Measurements from ENCODE around the gene COG3. TPM values are rescaled to one million over a fixed set of nuclear protein-coding genes. Genes with fewer than 3 reads are reported as not detected.

COG3 gene
- total and polyA plus RNA-seq, 2 experiments from 2014 or later = 17.9 to 19.3 TPM

DNA sequence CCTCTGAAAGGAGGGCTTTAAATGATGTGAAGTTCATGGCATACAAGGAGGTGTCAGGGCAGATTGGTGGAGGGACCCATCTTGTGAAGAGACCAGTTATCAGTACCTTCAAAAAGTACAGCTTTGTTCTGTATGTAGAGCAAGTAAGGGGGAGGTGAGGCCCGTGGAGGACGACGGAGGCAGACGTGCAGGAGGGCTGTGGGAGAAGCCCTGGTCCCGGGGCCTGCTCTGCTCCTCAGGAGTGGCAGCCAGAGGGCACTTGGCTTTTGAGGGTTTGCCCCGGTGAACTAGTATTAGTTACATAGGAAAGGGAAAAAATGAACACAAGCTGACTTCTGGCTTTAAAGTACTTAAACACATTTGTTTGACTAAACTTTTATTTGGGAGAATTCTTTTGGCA, 42.1 kb downstream of the COG3 start:
- in situ Hi-C loops (cut with MboI) = no loop called here
- H3K27ac ChIP-seq = no peak overlapping the region
- H4K20me1 ChIP-seq (ENCODE audit: insufficient read depth) = no peaks in the 10 kb centered on the region; the same call in 1 of the 2 replicates
- no peaks in the 10 kb centered on the region for H3K9me2 ChIP-seq (ENCODE audit: insufficient read depth)
- H3F3A ChIP-seq (ENCODE audit: insufficient read depth) = peaks cover 34% of the 10 kb centered on the region
- no peak for DNase-seq
- H3K4me2 ChIP-seq (ENCODE audit: unreplicated experiment) = no peak overlapping the region
- H3K36me3 ChIP-seq (ENCODE audit: low read depth) = peaks cover 50% of the 10 kb centered on the region
- no peak overlapping the region for H3K9ac ChIP-seq
- peaks cover 54% of the 10 kb centered on the region for H3K79me2 ChIP-seq (ENCODE audit: insufficient read depth)
- no peaks in the 10 kb centered on the region for H3K9me3 ChIP-seq (ENCODE audit: low read depth)
- no peaks in the 10 kb centered on the region for H3K27me3 ChIP-seq (replicated peaks; ENCODE audit: insufficient read depth)
- WGBS, 2 experiments (ENCODE audit: low coverage in 1 of 2, low lambda C conversion rate in 2 of 2, missing lambda C conversion rate in 2 of 2) = 87 to 90% methylated on average over 6 of the region's 6 CpGs
- H3K4me1 ChIP-seq (ENCODE audit: insufficient read depth) = peaks cover 2% of the 10 kb centered on the region; the same call in 1 of the 2 replicates
- H3K4me3 ChIP-seq = no peak overlapping the region
- H2AFZ ChIP-seq = no peak overlapping the region
- TF ChIP-seq EZH2 (IDR thresholded peaks at IDR 0.05; ENCODE audit: insufficient read depth, poor library complexity, severe bottlenecking) = no peak
- TF ChIP-seq EZH2phosphoT487 (IDR thresholded peaks at IDR 0.05; ENCODE audit: insufficient read depth, low read depth) = no peak

DNA sequence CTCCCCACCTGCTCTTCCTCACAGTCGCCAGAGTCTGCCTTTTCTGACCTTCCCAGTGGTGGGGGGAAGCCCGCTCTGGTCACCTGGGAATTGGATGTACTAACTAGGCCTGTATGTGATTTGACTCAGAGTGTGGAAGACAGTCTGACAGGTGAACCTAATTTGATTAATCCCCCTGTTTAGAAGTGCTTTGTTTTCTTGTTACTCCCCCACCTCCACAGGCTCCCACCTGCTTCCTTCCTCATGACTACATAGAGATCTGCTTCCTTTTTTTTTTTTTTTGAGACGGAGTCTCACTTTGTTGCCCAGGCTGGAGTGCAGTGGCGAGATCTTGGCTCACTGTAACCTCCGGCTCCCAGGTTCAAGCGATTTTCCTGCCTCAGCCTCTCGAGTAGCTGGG, 44.0 kb downstream of the COG3 start:
- Histone ChIP-seq H3K9ac (no peak overlapping the region), H2AFZ (no peak overlapping the region), H3K4me2 (ENCODE audit: unreplicated experiment) (no peak overlapping the region), H3K36me3 (ENCODE audit: low read depth) (peaks cover 51% of the 10 kb centered on the region), H3K9me2 (ENCODE audit: insufficient read depth) (no peaks in the 10 kb centered on the region), H3K9me3 (ENCODE audit: low read depth) (no peaks in the 10 kb centered on the region), H3K4me1 (ENCODE audit: insufficient read depth) (peaks cover 4% of the 10 kb centered on the region; the same call in 1 of the 2 replicates), H3K27me3 (replicated peaks; ENCODE audit: insufficient read depth) (no peaks in the 10 kb centered on the region), H3K4me3 (no peak overlapping the region), H4K20me1 (ENCODE audit: insufficient read depth) (no peaks in the 10 kb centered on the region; the same call in 1 of the 2 replicates), H3K27ac (no peak overlapping the region), H3K79me2 (ENCODE audit: insufficient read depth) (peaks cover 34% of the 10 kb centered on the region), H3F3A (ENCODE audit: insufficient read depth) (peaks cover 36% of the 10 kb centered on the region)
- in situ Hi-C loops (cut with MboI) = no loop called here
- 84 to 88% methylated on average over 7 of the region's 7 CpGs for WGBS, 2 experiments (ENCODE audit: low coverage in 1 of 2, low lambda C conversion rate in 2 of 2, missing lambda C conversion rate in 2 of 2)
- TF ChIP-seq EZH2phosphoT487 (IDR thresholded peaks at IDR 0.05; ENCODE audit: insufficient read depth, low read depth) (no peak), EZH2 (IDR thresholded peaks at IDR 0.05; ENCODE audit: insufficient read depth, poor library complexity, severe bottlenecking) (no peak)
- no peak for DNase-seq

DNA sequence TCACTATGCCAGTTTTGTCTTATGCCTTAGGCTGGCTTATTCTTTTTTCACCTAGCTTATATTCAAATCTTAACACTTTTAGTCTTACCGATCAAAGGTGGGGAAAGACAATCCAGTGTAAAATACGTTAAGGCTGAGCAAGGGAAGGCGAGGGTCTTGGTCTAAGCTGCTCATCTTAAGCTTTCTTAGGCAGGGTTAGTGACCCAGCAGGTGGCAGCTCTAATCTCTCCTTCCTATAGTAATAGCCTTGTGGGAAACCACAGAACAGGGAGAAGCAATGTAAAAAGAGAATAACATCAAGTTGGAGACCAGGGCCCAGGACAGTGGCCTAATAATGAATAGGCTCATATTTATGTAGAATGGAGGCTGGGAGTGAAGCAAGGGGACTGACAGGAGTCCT, 45.9 kb downstream of the COG3 start:
- H3K9me2 ChIP-seq (ENCODE audit: insufficient read depth) = no peaks in the 10 kb centered on the region
- H3K9ac ChIP-seq = no peak overlapping the region
- H3K27me3 ChIP-seq (replicated peaks; ENCODE audit: insufficient read depth) = no peaks in the 10 kb centered on the region
- in situ Hi-C loops (cut with MboI) = no loop called here
- no peak overlapping the region for H3K4me2 ChIP-seq (ENCODE audit: unreplicated experiment)
- no peak overlapping the region for H2AFZ ChIP-seq
- DNase-seq = no peak
- 96 to 99% methylated on average over 3 of the region's 3 CpGs for WGBS, 2 experiments (ENCODE audit: low coverage in 1 of 2, low lambda C conversion rate in 2 of 2, missing lambda C conversion rate in 2 of 2)
- peaks cover 36% of the 10 kb centered on the region for H3F3A ChIP-seq (ENCODE audit: insufficient read depth)
- no peak overlapping the region for H3K4me3 ChIP-seq
- H4K20me1 ChIP-seq (ENCODE audit: insufficient read depth) = no peaks in the 10 kb centered on the region; the same call in 1 of the 2 replicates
- no peak for TF ChIP-seq EZH2 (IDR thresholded peaks at IDR 0.05; ENCODE audit: insufficient read depth, poor library complexity, severe bottlenecking)
- TF ChIP-seq EZH2phosphoT487 (IDR thresholded peaks at IDR 0.05; ENCODE audit: insufficient read depth, low read depth) = no peak
- H3K9me3 ChIP-seq (ENCODE audit: low read depth) = no peaks in the 10 kb centered on the region
- H3K27ac ChIP-seq = no peak overlapping the region
- peaks cover 49% of the 10 kb centered on the region for H3K36me3 ChIP-seq (ENCODE audit: low read depth)
- H3K79me2 ChIP-seq (ENCODE audit: insufficient read depth) = peaks cover 20% of the 10 kb centered on the region
- H3K4me1 ChIP-seq (ENCODE audit: insufficient read depth) = peaks cover 4% of the 10 kb centered on the region; the same call in 1 of the 2 replicates

DNA sequence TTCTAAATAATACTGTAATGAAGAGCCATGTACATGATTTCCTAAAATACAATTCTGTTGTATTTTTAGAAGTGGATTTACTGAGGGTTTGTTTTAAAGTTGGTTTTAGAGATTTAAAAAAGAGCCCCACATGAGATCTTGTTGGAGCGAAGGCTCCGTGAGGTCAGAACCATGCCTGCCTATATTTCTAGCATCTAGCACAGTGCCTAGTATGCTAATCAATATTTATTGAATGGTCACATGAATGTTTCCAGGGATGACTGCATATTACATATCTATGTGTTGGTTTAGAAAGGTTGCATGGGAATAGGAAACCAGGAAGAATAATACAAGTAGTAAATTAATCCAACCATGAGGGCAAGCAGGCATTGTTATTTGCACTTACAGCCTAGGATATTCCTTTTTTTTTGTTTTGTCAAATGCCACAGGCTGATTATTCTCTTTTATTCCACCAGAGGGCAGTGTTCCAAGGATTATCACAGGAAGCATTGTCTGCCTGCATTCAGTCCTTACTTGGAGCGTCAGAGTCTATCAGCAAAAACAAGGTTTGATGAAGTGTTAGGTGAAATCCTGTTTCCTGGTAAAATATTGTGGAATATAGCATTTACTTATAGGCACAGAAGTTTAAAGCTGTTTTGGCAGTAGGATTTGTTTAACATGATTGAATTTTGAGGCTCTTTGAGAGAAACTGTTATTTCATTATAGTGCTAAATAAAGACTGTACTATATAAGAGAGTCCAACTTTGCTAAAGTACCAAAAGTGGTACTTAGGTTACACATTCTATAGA, 46.8 kb downstream of the COG3 start:
- 65 to 67% methylated on average over 3 of the region's 3 CpGs for WGBS, 2 experiments (ENCODE audit: low coverage in 1 of 2, low lambda C conversion rate in 2 of 2, missing lambda C conversion rate in 2 of 2)
- Histone ChIP-seq H3K9ac (0 out of 2 replicates have a peak overlapping the region, but pooled peaks have one; percentile 26), H4K20me1 (ENCODE audit: insufficient read depth) (no peaks in the 10 kb centered on the region; the same call in 1 of the 2 replicates), H3K9me3 (ENCODE audit: low read depth) (no peaks in the 10 kb centered on the region), H3K27ac (peak overlapping the region; percentile 55), H3K4me1 (ENCODE audit: insufficient read depth) (peaks cover 4% of the 10 kb centered on the region; the same call in 1 of the 2 replicates), H3K4me2 (ENCODE audit: unreplicated experiment) (no peak overlapping the region), H3K27me3 (replicated peaks; ENCODE audit: insufficient read depth) (no peaks in the 10 kb centered on the region), H2AFZ (no peak overlapping the region), H3K4me3 (no peak overlapping the region), H3F3A (ENCODE audit: insufficient read depth) (peaks cover 32% of the 10 kb centered on the region), H3K36me3 (ENCODE audit: low read depth) (peaks cover 50% of the 10 kb centered on the region), H3K79me2 (ENCODE audit: insufficient read depth) (peaks cover 12% of the 10 kb centered on the region), H3K9me2 (ENCODE audit: insufficient read depth) (no peaks in the 10 kb centered on the region)
- TF ChIP-seq EZH2phosphoT487 (IDR thresholded peaks at IDR 0.05; ENCODE audit: insufficient read depth, low read depth) = no peak
- TF ChIP-seq EZH2 (IDR thresholded peaks at IDR 0.05; ENCODE audit: insufficient read depth, poor library complexity, severe bottlenecking) = no peak
- in situ Hi-C loops (cut with MboI) = no loop called here
- peak; percentile 78 for DNase-seq
